IPS DF 4.7 (cell line): ENCODE measurements around the gene ELAVL1.
"Not testable (repeated sequence)": the region's sequence is repeated elsewhere in the genome, so short reads cannot be mapped to it uniquely, and the experiment has no call there.

ENCODE experiments used
- DNase-seq: peaks from one replicate; pipeline ENCODE4 v3.0.0-alpha.2; 2013; ENCODE audit warnings: low spot score; ENCODE audit errors: extremely low read depth

The ELAVL1 gene

DNA sequence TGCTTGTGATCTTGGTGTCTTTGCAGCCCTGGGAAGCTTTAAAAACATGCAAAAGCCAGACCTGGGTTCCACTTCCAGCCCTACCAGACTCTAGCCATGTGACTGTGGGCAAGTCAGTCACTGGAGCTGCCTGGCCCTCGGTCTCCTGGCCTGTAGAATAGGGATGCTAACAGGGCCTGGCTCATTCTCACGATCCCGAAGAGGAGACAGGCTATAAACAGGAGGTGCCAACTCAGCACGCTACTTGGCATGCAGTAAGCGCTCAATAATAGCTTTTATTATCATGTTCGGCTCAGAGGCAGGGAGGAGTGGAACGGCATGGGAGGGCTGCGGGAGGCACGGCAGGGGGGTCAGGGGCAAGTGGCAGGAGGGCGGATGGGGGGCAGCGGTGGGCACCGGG, 81.2 kb downstream of the ELAVL1 start:
- no peak for DNase-seq

DNA sequence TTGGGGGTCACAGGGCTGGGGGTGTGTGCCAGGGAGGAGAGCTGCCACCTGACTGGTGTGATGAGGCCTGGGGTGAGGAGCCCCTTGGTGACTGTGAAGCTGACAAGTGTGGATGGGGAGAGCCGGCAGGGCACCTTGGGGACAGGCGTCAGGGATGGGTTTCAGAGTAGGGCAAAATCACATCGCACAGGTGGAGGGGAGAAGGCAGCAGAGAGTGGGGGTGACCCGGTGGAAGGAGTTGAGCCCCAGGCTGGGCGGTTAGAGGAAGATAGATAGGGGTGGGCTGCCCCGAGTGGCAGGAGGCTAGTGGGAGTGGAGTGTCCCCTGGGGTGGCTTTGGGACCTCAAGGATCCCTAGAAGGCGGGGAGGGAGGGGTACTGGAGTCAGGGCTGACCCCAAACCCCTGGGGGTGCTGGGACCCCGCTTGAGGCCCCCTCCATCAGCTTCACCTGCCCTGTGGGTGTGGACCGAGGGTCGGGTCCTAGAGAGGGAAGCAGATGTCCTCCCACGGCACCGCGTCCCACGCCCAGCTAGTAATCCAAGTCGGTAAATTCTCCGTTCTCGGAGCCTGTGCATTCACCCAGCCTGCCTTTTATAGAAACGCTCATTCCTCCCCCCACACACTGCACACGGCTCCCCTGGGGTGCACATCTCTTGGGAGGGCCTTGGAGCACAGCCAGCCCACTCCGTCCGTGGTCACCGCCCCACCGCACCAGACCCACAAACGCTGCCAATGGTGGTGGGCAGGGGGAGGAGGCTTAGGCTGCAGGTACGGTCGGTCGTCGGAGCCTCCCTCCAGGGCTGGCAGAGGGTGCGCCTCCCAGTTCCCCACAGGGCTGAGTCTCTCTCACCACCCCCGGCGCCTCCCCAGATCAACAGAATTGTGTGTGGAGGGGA, 81.9 kb downstream of the ELAVL1 start:
- DNase-seq, result no peak

DNA sequence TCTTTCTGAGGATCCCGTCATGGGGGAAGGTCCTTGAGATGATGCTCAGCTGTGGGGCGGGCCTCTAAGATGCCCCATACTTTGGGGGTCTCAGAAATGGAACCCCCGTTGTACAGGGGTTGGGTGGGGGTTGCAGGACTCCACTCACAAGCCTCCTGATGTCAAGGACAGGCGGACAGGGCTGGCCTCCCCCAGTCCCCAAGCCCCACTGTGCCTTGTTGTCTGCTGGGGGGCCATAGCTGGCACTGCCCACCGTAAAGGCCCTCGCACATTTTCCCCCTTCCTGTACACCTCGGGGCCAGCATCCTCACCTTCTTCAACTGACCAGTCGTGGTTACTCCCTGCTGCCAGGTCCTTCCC, 82.6 kb downstream of the ELAVL1 start:
- no peak for DNase-seq

DNA sequence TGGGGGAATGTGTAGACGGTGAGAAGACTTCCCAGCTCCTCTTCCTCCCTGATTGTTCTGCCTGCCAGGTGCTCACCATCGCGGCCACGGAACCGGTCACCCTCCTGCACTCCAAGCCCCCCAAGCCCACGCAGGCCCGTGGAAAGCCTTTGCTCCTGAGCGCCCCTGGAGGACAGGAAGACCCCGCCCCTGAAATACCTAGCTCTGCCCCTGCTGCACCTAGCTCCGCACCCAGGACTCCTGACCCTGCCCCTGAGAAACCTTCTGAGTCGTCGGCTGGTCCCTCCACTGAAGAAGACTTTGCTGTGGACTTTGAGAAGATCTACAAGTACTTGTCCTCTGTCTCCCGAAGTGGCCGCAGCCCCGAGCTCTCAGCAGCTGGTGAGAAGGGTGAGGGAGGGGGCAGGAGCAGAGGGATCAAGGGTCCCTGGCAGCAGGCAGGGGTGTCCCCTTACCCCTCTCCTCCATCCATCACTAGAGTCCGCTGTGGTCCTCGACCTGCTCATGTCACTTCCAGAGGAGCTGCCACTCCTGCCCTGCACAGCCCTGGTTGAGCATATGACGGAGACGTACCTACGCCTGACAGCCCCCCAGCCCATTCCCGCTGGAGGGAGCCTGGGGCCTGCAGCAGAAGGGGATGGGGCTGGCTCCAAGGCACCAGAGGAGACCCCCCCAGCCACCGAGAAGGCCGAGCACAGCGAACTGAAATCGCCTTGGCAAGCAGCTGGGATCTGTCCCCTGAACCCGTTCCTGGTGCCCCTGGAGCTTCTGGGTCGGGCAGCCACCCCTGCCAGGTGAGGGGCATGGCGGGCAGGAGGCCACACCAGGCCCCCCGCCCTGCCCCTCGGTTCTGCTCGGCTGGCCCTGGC, 83.2 kb downstream of the ELAVL1 start:
- DNase-seq, result no peak

DNA sequence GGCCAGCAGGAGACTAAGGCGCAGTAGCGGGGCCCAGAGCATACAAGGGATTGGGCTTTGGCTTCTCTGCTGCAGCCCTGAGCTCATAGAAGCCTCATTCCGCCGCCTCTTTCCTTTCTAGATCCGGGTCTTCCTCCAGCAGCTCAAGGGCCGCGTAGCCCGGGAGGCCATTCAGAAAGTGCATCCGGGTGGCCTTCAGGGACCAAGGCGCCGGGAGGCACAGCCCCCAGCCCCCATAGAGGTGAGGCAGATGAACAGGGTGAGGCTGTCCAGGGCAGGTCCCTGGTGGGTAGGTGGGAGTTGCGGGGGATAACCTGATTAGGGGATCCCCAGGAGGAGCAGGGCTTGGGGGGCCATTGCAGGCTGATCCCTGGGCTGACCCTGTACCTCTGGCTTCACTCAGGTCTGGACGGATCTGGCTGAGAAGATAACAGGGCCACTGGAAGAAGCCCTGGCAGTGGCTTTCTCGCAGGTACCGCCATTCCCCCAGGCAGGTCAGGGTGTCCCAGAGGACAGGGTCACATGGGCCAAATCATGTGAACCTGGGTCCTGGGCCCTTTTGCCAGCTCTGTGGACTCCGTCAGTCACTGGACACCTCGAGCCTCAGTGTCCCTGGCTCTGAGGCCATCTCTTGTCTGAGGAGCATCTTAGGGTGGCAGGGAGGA, 84.0 kb downstream of the ELAVL1 start:
- no peak for DNase-seq

DNA sequence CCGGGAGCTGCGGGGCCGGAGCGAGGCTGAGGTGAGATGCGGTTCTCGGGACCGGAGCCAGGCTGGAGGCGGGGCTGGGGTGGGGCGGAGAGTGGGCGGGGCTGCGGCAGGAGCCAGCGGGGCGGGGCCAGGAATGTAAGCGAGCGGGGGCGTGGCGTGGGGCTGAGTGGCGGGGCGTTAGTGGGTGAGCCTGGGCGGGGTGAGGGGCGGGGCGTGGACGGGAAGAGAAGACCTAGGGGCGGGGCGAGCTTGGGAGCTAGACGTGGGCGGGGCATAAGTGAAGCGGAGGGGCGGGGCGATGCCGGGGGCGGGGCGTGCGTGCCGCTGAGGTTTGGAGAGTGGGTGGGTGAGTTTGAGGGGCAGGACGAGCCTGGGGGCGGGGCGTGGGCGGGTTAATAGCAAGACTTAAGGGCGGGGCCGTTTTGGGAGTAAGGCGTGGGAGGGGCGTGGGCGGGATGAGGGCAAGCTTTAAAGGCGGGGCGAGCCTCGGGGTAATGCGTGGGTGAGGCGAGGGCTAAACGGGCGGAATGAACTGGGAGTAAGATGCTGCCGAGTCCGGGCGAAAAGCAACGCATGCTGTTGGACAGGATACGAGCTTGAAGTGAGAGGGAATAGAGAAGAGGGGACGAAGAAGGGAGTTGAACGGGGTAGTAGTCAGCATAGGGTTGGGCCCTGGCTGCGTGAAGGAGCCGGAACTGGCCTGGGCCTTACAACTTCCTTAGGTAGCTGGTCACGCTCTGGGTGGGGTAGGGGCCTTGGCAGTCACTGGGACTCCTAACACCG, 84.7 kb downstream of the ELAVL1 start:
- DNase-seq, result no peak

DNA sequence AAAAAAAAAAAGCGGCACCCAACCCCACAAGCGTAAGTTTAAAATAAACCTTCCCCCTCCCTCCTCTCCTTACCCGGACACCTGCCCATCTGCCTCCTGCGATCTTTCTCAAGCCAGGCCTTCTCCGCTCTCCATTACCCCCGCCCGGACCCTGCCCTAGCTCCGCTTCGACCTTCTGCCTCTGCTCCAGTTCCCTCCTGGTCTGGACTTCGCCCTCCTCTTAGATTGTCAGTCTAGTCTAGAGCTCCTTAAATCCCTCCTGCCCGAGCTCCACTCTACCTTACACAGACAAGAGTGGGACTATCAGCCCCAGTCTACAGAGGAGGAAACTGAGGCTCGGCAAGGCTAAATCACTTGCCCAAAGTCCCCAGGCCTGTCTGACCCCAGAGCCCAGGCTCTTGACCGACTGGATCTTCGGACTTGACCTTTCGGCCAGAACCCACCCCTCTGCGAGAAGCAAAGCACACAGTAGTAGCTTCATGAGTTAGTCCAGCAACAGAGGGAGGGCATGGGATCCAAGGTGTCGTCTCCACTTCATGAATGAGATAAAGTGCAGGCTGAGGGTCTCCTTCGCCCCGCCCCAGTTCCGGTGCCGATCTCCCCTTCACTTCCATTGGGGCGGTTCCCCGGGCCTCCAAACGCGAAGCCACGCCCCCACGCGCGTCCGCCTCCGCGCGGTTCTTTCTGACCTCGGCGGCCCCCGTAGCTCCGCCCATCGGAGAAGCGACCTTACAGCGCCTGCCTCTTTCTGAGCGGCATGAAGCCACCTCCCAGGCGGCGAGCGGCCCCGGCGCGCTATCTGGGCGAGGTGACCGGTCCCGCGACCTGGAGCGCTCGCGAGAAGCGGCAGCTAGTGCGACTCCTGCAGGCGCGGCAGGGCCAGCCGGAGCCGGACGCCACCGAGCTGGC, 85.6 kb downstream of the ELAVL1 start, which contains the start of gene SNAPC2:
Gene SNAPC2, plus strand, starts transcription at position 729 of the 909 bp plus-strand sequence. Its CDS starts 29 bp downstream, at position 758.
- DNase-seq, result no peak

DNA sequence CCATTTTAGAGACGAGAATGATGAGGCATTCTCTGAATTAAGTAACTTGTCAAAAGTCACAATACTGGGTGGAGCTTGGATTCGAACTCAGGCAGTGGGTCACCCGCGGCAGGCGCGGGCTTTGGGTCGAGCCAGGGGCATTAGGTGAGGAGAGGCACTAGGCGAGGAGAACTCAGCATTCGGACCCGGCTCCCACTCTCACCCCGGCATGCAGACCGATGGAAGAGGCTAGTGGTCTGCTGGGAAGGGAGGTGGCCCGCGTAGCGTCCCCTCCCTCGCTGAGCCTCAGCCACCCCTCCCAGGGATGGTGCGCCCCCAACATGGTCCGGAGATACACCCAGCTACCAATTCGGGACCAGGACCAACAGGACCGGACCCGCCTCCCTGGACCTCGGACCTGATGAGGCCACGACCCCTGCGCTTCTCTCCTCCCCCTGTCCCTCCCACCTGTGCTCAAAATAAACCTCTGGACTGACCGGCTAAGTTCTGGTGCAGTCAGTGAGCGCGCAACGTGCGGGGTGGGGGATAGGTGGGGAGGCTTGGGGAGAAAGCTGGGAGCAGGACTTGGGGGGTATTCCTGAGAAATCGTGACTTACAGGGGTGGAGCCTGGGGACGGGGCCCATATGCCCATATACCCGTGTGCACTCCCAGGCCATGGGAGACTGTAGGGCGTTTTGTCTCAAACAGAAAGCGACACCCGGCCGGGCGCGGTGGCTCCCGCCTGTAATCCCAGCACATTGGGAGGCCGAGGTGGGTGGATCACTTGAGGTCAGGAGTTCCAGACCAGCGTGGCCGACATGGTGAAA, 86.6 kb downstream of the ELAVL1 start:
- no peak for DNase-seq

DNA sequence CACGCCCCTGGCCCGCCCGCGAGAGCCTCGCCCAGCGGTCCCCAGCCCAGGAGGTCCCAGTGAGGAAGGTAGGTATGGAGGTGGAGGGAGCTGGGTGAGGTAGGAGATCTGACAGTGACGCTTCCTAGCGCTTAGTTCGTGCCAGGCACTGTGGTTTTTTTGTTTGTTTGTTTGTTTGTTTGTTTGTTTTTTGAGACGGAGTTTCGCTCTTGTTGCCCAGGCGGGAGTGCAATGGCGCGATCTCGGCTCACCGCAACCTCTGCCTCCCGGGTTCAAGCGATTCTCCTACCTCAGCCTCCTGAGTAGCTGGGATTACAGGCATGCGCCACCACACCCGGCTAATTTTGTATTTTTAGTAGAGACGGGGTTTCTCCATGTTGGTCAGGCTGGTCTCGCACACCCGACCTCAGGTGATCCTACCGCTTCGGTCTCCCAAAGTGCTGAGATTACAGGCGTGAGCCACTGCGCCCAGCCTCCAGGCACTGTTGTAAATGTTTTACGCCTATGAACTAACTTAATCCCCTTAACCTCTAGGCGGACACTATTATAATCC, 87.3 kb downstream of the ELAVL1 start:
- not testable (repeated sequence) for DNase-seq

DNA sequence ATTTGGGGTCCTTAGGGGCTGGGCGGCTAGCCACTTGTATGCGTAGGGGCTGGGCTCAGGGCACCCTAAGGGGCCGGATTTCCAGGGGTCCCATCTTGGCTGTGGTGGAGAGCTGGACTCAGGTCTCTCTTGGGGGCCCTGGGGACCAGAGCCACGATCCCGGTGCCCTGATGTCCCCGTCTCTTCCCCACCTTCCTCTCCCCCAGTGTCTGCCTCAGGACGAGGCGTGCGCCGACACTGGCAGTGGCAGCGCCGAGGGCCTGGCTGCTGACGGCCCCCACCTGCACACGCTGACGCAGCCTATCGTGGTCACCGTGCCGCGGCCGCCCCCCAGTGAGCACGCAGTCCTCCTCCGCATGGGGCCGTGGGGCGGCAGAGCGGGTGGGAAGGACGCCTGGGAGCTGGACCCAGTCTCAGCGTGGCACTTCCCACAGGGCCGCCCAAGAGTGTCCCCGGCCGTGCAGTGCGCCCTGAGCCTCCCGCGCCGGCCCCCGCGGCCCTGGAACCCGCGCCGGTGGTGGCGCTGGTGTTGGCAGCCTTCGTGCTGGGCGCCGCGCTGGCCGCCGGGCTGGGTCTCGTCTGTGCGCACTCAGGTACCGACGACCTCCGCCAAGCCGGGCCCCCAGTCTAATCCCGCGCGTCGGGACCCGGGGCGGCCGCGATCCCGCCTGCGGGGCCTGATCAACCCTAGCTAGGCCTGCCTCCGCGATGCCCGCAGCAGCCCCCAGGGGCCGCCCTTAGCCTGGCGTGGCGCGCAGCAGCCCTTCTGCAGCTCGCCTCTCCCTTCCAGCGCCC, 88.0 kb downstream of the ELAVL1 start:
- no peak for DNase-seq

DNA sequence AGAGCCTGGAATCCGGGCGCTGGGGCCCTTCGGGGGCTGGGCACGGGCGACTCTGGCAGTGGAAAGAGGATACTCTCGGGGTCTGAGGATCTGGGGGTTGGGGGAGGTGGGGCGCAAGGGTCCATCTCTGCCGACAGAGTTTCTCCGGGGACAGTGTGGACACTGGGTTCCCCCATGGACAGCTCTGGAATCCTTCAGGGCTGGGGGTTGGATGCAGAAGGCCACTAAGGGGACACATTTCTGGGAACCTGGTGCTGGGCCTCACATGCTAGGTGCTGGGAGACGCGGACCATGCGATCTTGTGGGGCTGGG, 88.5 kb downstream of the ELAVL1 start:
- no peak for DNase-seq

DNA sequence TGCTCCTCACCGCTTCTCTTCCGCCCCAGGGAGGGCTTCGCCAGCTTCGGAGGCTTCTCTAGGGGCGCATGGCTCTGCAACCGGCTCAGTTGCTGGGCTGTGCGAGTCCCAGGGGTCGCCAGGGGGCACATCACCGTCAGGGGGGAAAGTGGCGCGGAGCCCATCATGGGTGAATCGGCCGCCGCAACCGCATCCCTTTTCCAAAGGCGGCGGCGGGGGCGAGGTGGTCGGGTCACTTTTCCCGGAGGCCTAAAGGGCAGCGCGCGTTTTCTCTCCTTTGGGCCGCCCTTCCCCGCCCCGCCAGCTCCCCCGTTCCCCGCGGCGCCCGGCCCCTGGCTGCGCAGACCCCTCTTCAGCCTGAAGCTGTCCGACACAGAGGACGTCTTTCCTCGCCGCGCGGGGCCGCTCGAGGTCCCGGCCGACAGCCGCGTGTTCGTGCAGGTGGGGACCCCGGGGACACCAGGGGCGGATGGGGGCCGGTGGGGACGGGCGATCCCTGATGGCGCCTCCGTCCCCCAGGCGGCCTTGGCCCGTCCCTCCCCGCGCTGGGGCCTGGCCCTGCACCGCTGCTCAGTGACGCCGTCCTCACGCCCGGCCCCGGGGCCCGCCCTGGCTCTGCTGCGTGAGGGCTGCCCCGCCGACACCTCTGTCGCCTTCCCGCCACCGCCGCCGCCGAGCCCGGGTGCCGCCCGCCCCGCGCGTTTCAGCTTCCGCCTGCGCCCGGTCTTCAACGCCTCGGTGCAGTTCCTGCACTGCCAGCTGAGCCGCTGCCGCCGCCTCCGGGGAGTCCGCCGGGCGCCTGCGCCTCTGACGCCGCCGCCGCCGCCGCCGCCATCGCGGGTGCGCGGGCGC, 89.1 kb downstream of the ELAVL1 start:
- no peak for DNase-seq

DNA sequence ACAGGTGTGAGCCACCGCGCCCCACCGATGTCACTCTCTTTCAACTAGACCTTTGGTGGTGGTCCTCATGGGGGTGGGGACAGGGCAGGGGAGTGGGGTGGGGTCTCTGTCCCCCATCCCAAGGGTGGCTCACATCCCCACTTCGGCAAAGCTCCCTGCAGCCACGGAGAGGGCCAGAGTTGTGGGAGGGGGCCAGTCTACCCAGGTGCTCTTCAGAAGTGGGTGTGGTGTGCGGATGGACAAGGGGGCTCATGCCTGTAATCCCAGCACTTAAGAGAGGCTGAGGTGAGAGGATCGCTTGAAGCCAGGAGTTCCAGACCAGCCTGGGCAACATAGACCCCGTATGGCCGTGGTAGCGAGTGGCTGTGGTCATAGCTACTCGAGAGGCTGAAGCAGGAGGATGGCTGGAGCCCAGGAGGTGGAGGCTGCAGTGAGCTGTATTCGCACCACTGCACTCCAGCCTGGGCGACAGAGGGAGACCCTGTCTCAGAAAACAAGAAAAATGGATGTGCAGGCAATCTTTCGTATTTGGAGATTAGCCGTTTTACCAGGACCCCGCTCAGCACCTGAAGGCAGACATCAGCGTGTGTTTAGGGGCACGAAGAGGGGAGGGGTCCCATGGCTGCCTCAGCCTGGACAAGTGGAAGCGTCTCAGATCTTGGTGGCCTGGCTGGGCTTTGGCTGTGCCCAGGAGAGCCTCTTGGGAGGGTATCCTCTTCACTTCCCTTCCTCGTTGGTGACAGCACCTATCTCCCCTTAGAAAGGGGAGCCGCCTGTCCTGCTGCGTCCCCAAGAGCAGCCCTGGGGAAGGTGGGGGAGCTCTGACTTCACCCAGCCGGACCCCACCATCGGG, 90.0 kb downstream of the ELAVL1 start:
- no peak for DNase-seq

DNA sequence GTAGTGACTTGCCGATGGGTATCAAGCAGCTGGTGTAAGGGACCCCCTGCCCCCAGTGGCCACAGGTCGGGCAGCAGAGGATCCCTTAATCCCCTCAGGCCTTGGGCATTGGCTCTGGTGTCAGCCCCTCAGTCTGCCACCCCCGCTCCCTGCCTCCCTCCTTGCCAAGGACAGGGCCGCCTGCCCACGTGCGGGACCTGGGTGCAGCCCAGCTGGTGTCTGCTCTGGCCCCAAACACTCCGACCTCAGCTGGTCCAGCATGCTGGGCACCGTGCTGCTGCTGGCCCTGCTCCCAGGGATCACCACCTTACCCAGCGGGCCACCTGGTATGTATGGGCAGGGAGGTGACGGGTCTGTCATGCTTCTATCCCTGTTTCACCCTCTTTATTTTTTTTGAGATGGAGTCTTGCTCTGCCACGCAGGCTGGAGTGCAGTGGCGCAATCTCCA, 90.8 kb downstream of the ELAVL1 start, which contains the start of gene TGFBR3L:
Gene TGFBR3L, plus strand, starts transcription at position 233 of the 448 bp plus-strand sequence.
- DNase-seq, result no peak

DNA sequence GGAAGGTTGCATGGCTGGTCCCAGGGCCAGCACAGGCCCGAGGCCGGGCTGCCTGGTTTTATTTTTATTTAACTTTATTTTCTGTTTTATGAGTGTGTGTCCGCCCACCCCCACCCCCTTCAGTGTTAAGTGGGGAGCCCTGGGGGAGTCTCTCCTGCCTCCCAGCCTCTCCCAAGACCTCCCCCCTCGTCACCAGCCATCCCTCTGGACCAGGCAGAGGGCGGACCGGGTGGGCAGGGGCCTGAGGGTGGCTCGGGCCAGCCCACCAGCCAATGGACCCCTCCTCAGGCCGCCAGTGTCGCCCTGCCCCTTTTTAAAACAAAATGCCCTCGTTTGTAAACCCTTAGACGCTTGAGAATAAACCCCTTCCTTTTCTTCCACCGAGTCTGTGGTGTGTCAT, 91.3 kb downstream of the ELAVL1 start:
- DNase-seq, result no peak

DNA sequence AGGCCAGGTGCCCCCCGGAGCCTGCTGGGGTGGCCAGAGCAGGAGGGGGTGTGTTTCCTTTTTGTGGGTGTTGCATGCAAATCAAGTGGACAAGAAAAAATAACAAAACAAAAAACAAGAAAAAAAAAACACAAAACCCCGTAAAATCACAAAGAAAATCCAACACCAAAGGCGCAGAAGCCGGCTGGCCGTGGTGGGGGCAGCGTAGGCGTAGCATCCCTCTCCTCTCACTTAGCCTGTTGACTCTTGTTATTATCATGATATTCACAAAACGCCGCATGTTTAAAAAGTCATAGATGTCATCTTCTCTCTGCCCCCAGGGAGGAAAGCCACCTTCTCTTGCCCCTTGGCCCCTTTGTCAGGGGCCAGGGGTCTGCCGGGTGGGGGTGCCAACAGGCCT, 91.8 kb downstream of the ELAVL1 start:
- no peak for DNase-seq
